AG09319 (cell line): ENCODE results near the gene OR52B4.
"Not testable (repeated sequence)": the region's sequence is repeated elsewhere in the genome, so short reads cannot be mapped to it uniquely, and the experiment has no call there.

ENCODE experiments used
- DNase-seq: peaks from one replicate; pipeline ENCODE4 v3.0.0-alpha.2; 2010; ENCODE audit warnings: low read depth; ENCODE audit errors: extremely low read depth
- CTCF ChIP-seq: IDR thresholded peaks from 2 replicates; pipeline ENCODE4 v1.5.1; 2011; ENCODE audit warnings: low read depth, mild to moderate bottlenecking, inconsistent platforms, low read length, moderate library complexity

The OR52B4 gene

GRCh38 chr11:4368286-4368685, at the start of gene OR52B4:
Gene OR52B4, minus strand, starts transcription at chr11:4368386. Its CDS starts 91 bp downstream, at chr11:4368295.
- TF ChIP-seq CTCF, result no peak
- no peak for DNase-seq

DNA sequence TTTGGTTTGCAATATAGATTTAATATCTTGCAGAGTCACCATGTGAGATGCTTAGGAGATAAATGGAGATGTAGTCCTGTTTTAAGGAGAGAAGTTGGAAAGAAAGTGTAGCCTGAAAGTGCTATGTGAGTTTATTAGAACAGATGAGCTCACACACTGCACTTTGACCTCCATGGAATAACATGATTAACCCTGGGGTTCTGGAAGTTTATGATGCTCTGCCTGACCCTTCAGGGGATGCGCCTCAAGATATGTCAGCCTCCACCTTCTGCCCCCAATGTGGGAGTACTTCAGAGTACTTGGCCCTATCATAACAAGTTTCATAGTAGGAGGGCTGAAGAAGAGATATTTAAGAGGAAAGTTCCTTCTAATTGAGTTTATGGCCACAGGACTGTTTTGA, 48.6 kb upstream of the OR52B4 start:
- TF ChIP-seq CTCF, result no peak
- DNase-seq, result no peak

DNA sequence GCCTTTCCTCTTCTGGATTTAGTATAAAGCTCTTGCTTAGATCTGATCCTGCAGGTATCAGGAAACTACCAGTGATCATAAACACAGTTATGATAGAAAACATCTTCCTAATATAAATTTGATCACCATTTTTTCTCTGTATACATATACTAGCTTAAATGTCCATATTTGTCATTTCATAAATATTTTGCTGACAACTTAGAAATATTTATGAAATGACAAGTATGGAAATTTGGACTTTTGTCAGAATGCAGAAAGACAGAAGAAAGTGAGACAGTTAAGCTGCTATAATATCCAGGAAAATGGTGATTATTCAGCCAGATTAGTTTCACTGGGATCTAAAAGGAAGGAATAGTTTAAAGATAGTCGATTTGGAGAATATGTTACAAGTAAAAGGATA, 48.1 kb upstream of the OR52B4 start:
- no peak for TF ChIP-seq CTCF
- no peak for DNase-seq

GRCh38 chr11:4406206-4406605, 38.0 kb upstream of the OR52B4 start:
- not testable (repeated sequence) for DNase-seq

DNA sequence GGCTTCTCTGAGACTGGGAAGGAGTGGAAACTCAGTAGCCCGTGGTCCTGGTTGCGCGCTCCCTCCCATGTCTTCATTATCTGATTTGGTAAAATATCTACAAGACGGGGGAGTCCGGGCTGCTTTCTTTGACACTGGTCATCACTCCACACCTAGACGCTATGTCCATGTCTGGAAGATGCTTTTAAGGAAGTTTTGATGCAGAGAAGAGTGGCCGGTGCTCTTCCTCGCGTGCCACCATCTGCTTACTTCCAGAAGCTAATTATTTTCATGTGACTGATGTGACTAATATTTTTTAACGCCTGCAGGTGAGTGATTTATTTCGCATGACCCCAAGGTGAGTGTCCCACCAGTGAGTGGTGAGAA, 25.7 kb upstream of the OR52B4 start:
- DNase-seq, result no peak
- no peak for TF ChIP-seq CTCF

DNA sequence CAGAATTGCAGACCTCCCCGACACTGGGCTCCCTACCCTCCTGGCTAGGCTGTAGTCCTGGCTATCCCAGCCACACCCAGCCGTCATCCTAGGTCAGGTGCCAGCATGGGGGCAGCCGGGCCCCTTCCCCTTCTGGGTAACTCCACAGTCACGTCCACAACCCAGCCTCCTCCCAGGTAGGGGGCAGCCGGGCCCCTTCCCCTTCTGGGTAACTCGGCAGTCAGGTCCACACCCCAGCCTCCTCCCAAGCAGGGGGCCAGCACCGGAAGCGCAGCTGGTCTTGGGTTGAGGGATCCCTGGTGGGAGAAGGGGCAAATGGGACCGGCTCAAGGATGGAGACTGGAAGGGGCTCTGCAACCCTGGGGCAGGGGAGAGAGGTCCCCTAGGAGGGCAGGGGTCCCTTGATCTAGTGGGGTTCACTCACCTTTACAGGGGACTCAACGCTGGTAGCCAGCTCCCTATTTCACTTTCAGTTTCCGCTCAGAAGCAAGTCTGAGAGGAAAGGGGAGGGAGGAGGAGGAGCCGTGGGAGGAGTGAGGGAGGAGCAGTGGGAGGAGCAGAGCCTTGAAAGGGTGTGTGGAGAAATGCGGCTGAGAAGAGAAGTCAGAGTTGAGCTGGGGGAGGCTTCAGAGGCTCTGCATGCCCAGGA, 25.1 kb upstream of the OR52B4 start, which contains the start of gene TRIM21:
TRIM21 (minus strand) TSS at position 494 of the 649 bp plus-strand sequence. CDS start 3,293 bp downstream, outside the sequence.
- no peak for TF ChIP-seq CTCF
- DNase-seq, result peak; percentile 64

GRCh38 chr11:4388221-4388620, 20.0 kb upstream of the OR52B4 start:
- no peak for DNase-seq
- TF ChIP-seq CTCF, result no peak
